Activated CD8-positive, alpha-beta T cell treated with anti-CD3 and anti-CD28 coated beads for 36 hours (primary cell): ENCODE measurements around the gene COL15A1. TPM values are rescaled to one million over a fixed set of nuclear protein-coding genes. Genes with fewer than 3 reads are reported as not detected.

Experiments
- ATAC-seq: fragments of 200-7000 bp; cut with Tn5 transposase; one replicate; pipeline ENCODE4 v1.10.0; 2021; ENCODE audit warnings: mild to moderate bottlenecking, moderate library complexity
- CTCF ChIA-PET: fragments of 350-600 bp; sonication (Branson Sonifier 250); formaldehyde crosslinking; loops from one replicate; lab custom pipeline; 2021; ENCODE audit warnings: antibody characterized with exemption; lab: Charles Lee
- POLR2A ChIA-PET: fragments of 350-600 bp; sonication (Branson Sonifier 250); formaldehyde crosslinking; loops from one replicate; lab custom pipeline; 2021; ENCODE audit warnings: antibody characterized with exemption; lab: Charles Lee
- DNase-seq: peaks from one replicate; pipeline ENCODE4 v3.0.0-alpha.2; 2020
- H3K27ac Mint-ChIP-seq: one replicate; pipeline ENCODE4 v1.8.0; 2021; ENCODE audit warnings: mild to moderate bottlenecking, mixed read lengths
- H3K27me3 Mint-ChIP-seq: one replicate; pipeline ENCODE4 v1.8.0; 2021; ENCODE audit warnings: mixed read lengths
- H3K36me3 Mint-ChIP-seq: one replicate; pipeline ENCODE4 v1.8.0; 2021; ENCODE audit warnings: low read depth, mixed read lengths
- H3K4me1 Mint-ChIP-seq: one replicate; pipeline ENCODE4 v1.8.0; 2021; ENCODE audit warnings: low read depth, mixed read lengths
- H3K4me3 Mint-ChIP-seq: one replicate; pipeline ENCODE4 v1.8.0; 2021; ENCODE audit warnings: mild to moderate bottlenecking, moderate library complexity, mixed read lengths
- H3K9me3 Mint-ChIP-seq: one replicate; pipeline ENCODE4 v1.8.0; 2021; ENCODE audit warnings: mixed read lengths
- CTCF ChIP-seq: fragments of 200-600 bp; IDR thresholded peaks from one replicate; pipeline ENCODE4 v1.8.0; 2022; ENCODE audit warnings: antibody characterized with exemption, mild to moderate bottlenecking
- intact Hi-C: fragments of 100-400 bp; cut with micrococcal nuclease; formaldehyde crosslinking; loops from one replicate; pipeline ENCODE4 v1.10.0; 2022
- total RNA-seq, 2 experiments: library from RNA; stranded (reverse); gene quantifications; one replicate each; pipeline ENCODE4 v1.2.3, GENCODE V29; 2021

COL15A1 gene
- total RNA-seq, 2 experiments from 2014 or later: 0.07 TPM; not detected in 1

- TF ChIP-seq CTCF: no peak
- H3K27me3 Mint-ChIP-seq: peaks cover 2% of the 10 kb centered on the region
- ChIA-PET CTCF (interaction anchor here (1.0 kb wide), 1 partner anchor 80 kb away, joined by 4 read pairs; no protein-coding TSS in a partner anchor), POLR2A (no interaction called here)
- H3K27ac Mint-ChIP-seq: no peak overlapping the region
- no peaks in the 10 kb centered on the region for H3K9me3 Mint-ChIP-seq
- peaks cover 57% of the 10 kb centered on the region for H3K4me1 Mint-ChIP-seq
- no peak overlapping the region for H3K4me3 Mint-ChIP-seq
- ATAC-seq (no peak), DNase-seq (no peak)
- no peaks in the 10 kb centered on the region for H3K36me3 Mint-ChIP-seq
- intact Hi-C loops: no loop called here
Measured at GRCh38 chr9:99060621-99061020, 116.9 kb downstream of the COL15A1 start.

- Mint-ChIP-seq H3K4me3 (no peak overlapping the region), H3K27ac (no peak overlapping the region), H3K27me3 (peaks cover 2% of the 10 kb centered on the region), H3K36me3 (no peaks in the 10 kb centered on the region), H3K9me3 (no peaks in the 10 kb centered on the region), H3K4me1 (peaks cover 39% of the 10 kb centered on the region)
- intact Hi-C loops: no loop called here
- POLR2A ChIA-PET: interaction anchor here (0.7 to 0.9 kb wide), 2 partner anchors 9 to 386 kb away, joined by 3 read pairs; no protein-coding TSS in a partner anchor
- DNase-seq (no peak), ATAC-seq (no peak)
- CTCF ChIA-PET: interaction anchor here (1.6 kb wide), 1 partner anchor 98 kb away, joined by 4 read pairs; no protein-coding TSS in a partner anchor
- TF ChIP-seq CTCF: no peak
Measured at GRCh38 chr9:99062549-99062948, 118.8 kb downstream of the COL15A1 start.

DNA sequence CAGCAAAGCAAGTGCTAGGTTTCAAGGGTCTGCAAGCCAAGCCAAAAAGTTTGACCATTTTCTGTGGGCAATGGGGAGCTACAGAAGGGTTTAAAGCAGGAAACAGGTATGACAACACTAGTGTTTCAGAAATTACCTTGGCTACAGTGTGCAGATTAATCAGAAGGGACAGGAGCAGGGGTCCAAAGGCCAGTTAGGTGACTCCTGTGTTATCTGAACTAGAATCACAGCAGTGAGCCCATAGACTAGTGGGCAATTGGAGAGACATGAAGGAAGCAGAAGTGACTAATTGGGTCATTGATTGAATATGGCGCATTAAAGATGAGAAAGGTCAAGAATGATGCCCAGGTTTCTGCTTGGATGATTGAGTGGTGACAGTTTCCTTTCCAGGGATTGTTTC is 119.8 kb downstream of the COL15A1 start:
- DNase-seq (no peak), ATAC-seq (no peak)
- H3K4me1 Mint-ChIP-seq: peaks cover 31% of the 10 kb centered on the region
- intact Hi-C loops: no loop called here
- H3K9me3 Mint-ChIP-seq: no peaks in the 10 kb centered on the region
- POLR2A ChIA-PET: no interaction called here
- no peak overlapping the region for H3K4me3 Mint-ChIP-seq
- no peak for TF ChIP-seq CTCF
- no peak overlapping the region for H3K27ac Mint-ChIP-seq
- H3K27me3 Mint-ChIP-seq: peaks cover 2% of the 10 kb centered on the region
- CTCF ChIA-PET: no interaction called here
- H3K36me3 Mint-ChIP-seq: no peaks in the 10 kb centered on the region

GRCh38 chr9:99066571-99066970 is 122.9 kb downstream of the COL15A1 start:
- H3K36me3 Mint-ChIP-seq: no peaks in the 10 kb centered on the region
- H3K27ac Mint-ChIP-seq: no peak overlapping the region
- ATAC-seq: no peak
- CTCF ChIA-PET: interaction anchor here (0.9 kb wide), 1 partner anchor 8 kb away, joined by 3 read pairs; no protein-coding TSS in a partner anchor
- peaks cover 2% of the 10 kb centered on the region for H3K27me3 Mint-ChIP-seq
- POLR2A ChIA-PET: interaction anchor here (0.7 kb wide), 1 partner anchor 130 kb away, joined by 3 read pairs; no protein-coding TSS in a partner anchor
- DNase-seq: no peak
- H3K4me1 Mint-ChIP-seq: peaks cover 36% of the 10 kb centered on the region
- intact Hi-C loops: no loop called here
- H3K4me3 Mint-ChIP-seq: no peak overlapping the region
- no peak for TF ChIP-seq CTCF
- H3K9me3 Mint-ChIP-seq: no peaks in the 10 kb centered on the region

- no peaks in the 10 kb centered on the region for H3K9me3 Mint-ChIP-seq
- DNase-seq (no peak), ATAC-seq (peak; percentile 46)
- no peaks in the 10 kb centered on the region for H3K27me3 Mint-ChIP-seq
- ChIA-PET POLR2A (interaction anchor here (1.1 to 1.6 kb wide), 2 partner anchors 11 to 45 kb away, joined by 3 to 8 read pairs; no protein-coding TSS in a partner anchor), CTCF (interaction anchor here (1.0 to 1.8 kb wide), 2 partner anchors 9 to 55 kb away, joined by 4 to 6 read pairs; no protein-coding TSS in a partner anchor)
- intact Hi-C loops: no loop called here
- no peaks in the 10 kb centered on the region for H3K36me3 Mint-ChIP-seq
- H3K27ac Mint-ChIP-seq: peak overlapping the region; percentile 71
- H3K4me3 Mint-ChIP-seq: no peak overlapping the region
- no peak for TF ChIP-seq CTCF
- H3K4me1 Mint-ChIP-seq: peaks cover 37% of the 10 kb centered on the region
Measured at GRCh38 chr9:99069075-99069474, 125.4 kb downstream of the COL15A1 start.
